Ectodermal cell (in vitro differentiated cells): ENCODE data around the gene CROCC.
A peak's percentile ranks its signal among the peaks of the same experiment; 100 is the strongest.

ENCODE experiments used
- H3K27ac ChIP-seq: 2 replicates; pipeline ENCODE4 v1.7.0; 2013; ENCODE audit warnings: mild to moderate bottlenecking, low read depth, low read length; ENCODE audit not compliant: insufficient read depth, poor library complexity, severe bottlenecking
- H3K27me3 ChIP-seq: 2 replicates; pipeline ENCODE4 v1.7.0; 2013; ENCODE audit warnings: mild to moderate bottlenecking, low read length; ENCODE audit not compliant: insufficient read depth, control insufficient read depth, poor library complexity, severe bottlenecking
- H3K36me3 ChIP-seq: one replicate; pipeline ENCODE4 v1.7.0; 2013; ENCODE audit warnings: low read length; ENCODE audit not compliant: control insufficient read depth, insufficient read depth
- H3K4me1 ChIP-seq: one replicate; pipeline ENCODE4 v1.7.0; 2013; ENCODE audit warnings: low read length; ENCODE audit not compliant: control insufficient read depth, insufficient read depth
- H3K4me3 ChIP-seq: 2 replicates; pipeline ENCODE4 v1.7.0; 2013; ENCODE audit warnings: low read depth, low read length, control low read depth; ENCODE audit not compliant: insufficient read depth
- H3K9me3 ChIP-seq: 2 replicates; pipeline ENCODE4 v1.7.0; 2013; ENCODE audit warnings: mild to moderate bottlenecking, low read length, moderate library complexity; ENCODE audit not compliant: control insufficient read depth
- WGBS, 2 experiments: methylation state at CpG; one replicate each; pipeline ENCODE4 v1.1.7; 2013; ENCODE audit warnings: missing lambda C conversion rate in 2 of 2; 5-methylcytosine and 5-hydroxymethylcytosine counted together

Gene CROCC

GRCh38 chr1:16978567-16979474 lies 57.1 kb downstream of the CROCC start:
- H3K27ac ChIP-seq, result no peak overlapping the region
- H3K36me3 ChIP-seq, result no peaks in the 10 kb centered on the region
- peak overlapping the region; percentile 74 for H3K4me3 ChIP-seq
- H3K9me3 ChIP-seq, result no peaks in the 10 kb centered on the region
- 44 to 46% methylated on average over 20 of the region's 20 CpGs for WGBS, 2 experiments
- H3K4me1 ChIP-seq, result peaks cover 34% of the 10 kb centered on the region
- no peaks in the 10 kb centered on the region for H3K27me3 ChIP-seq

DNA sequence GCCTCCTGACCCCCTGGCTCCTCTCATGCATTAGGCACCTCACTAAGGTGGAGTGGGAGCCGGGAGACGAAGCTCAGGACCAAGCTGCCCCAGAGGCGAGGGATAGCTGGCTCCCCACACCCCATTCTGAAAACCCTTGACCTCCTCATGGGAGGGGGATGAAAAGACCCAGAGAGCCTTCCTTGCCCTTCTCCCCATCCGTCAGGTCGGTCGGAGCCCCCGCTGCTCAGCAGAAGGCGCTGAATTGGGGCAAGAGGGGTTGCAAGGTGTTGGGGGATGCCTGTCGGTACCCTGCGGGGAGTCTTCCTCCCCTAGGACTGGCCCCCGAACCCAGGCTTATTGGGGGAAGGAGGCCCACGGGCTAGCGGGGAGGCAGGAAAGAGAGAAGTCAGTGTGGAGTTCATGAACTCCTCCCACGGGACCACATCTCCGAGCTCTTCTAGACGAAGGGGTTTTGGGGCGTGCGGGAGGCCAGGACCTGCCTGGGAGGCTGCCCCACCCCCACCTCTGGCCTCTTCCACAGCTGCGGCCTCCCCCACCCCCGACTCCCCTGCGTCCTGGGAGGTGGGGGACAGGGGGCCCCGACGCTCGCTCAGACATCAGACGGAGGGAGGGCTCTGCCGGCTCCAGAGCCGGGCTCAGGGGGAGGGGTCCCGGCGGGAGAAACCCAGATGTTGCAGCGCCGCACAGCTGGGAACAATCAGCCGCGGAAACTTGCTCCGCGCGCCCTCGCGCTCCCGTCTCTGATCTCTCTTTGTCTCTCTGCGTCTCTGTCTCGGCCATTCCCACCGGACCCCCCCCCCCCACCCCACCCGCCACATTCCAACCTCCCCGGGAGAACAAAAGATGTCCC lies 58.0 kb downstream of the CROCC start:
- Histone ChIP-seq H3K36me3 (no peaks in the 10 kb centered on the region), H3K9me3 (no peaks in the 10 kb centered on the region), H3K4me1 (peaks cover 34% of the 10 kb centered on the region), H3K27me3 (no peaks in the 10 kb centered on the region), H3K4me3 (peak overlapping the region; percentile 74), H3K27ac (peak overlapping the region; percentile 73)
- 1 to 2% methylated on average over 43 of the region's 44 CpGs for WGBS, 2 experiments

DNA sequence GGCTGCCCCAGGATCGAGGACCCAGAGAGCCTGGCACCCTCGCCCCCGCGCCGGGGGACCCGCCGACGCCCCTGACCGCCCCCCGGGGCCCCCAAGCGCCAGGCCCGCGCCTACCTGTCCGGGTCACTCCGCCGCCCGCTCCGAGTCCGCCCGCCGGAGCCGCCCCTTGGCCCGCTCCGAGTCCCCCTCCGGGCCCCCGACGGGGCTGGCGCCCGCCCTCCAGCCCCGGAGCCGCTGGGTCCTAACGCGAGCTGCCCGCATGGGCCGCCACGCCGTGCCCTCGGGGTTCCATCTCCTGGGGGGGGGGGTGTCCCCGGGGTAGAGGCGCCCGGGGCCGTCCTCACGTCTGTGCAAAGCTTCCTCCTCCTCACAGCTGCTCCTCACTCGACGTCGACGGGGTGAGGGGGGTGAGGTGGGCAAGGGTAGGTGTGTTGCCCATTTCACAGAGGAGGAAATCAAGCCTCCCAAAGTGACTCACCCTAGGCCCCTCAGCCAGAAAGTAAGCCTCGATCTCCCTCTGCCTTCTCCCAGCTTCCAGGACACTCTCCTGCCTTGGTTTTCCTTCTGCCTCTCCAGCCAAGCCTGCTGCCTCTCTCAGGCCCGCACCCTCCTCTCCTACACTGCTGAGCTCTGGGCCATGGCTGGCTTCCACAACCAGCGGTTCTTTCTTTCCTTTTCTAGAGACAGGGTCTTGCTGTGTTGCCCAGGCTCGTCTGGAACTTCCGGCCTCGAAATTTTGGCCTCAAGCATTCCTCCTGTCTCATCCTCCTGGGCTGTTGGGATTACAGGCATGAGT lies 58.9 kb downstream of the CROCC start, which contains the start of gene MFAP2:
MFAP2 (minus strand) TSS at position 148 of the 796 bp plus-strand sequence. CDS start 2,347 bp downstream, outside the sequence.
- Histone ChIP-seq H3K4me1 (peaks cover 34% of the 10 kb centered on the region), H3K4me3 (peak within 1 kb of the TSS; percentile 74), H3K27me3 (no peaks in the 10 kb centered on the region), H3K9me3 (no peaks in the 10 kb centered on the region), H3K36me3 (peaks cover 1% of the 10 kb centered on the region), H3K27ac (peak within 1 kb of the TSS; percentile 73)
- WGBS, 2 experiments, result 9 to 10% methylated on average over 48 to 53 of the region's 53 CpGs

DNA sequence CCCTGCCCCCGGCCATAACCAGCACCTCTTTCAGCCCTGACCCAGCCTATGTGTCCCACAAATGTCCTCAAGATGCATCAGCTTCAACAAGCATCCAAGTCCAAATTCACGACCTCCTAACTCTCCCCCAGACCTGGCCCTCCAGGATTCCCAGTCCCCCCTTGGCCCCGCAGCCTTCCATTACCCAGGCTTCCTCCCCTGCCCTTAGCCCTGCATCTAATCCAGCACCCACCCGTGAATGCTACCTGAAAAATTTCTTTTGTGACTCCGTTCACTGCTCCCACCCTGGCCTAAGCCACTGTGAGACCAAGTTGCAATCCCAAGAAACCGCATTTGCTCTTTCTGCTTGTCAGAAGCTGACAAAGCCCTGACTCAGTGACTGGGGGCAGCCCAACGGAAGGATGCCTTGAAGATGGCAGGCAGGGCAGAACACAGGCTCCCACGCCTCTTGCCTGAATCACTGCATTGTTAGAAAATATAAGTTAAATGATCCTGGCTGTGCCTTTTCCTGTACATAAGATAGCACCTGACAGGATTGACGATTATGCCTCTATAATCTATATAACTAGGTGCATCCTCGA lies 59.6 kb downstream of the CROCC start:
- 78 to 82% methylated on average over 10 of the region's 10 CpGs for WGBS, 2 experiments
- Histone ChIP-seq H3K36me3 (peaks cover 4% of the 10 kb centered on the region), H3K27me3 (no peaks in the 10 kb centered on the region), H3K27ac (no peak overlapping the region), H3K4me1 (peaks cover 34% of the 10 kb centered on the region), H3K9me3 (no peaks in the 10 kb centered on the region), H3K4me3 (no peak overlapping the region)

GRCh38 chr1:16982902-16983301 lies 61.2 kb downstream of the CROCC start:
- Histone ChIP-seq H3K27ac (no peak overlapping the region), H3K9me3 (no peaks in the 10 kb centered on the region), H3K4me3 (no peak overlapping the region), H3K27me3 (no peaks in the 10 kb centered on the region), H3K36me3 (peaks cover 4% of the 10 kb centered on the region), H3K4me1 (peaks cover 31% of the 10 kb centered on the region)
- 76 to 79% methylated on average over 11 of the region's 11 CpGs for WGBS, 2 experiments

DNA sequence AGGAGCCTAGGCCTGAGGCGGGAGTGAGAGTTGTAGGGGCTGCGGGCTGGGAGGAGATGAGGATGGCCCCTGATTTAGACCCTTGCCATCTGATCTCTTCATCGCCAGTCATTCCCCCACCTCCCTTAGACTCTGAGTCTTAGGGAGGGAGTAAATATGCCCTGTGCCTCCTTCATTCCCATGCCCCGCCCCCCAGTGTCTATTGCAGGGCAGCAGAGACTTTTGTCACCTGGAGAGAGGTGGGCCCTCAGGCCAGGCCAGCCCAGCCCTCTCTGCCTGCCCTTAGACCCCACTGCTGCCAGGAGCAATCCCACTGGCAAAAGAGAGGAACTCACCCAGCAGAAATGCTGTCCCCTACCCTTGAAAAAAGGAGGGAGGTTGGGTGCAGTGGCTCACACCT lies 61.9 kb downstream of the CROCC start:
- H3K36me3 ChIP-seq, result peaks cover 4% of the 10 kb centered on the region
- WGBS, 2 experiments, result 86% methylated on average over 4 of the region's 4 CpGs
- H3K27me3 ChIP-seq, result no peaks in the 10 kb centered on the region
- no peak overlapping the region for H3K27ac ChIP-seq
- no peaks in the 10 kb centered on the region for H3K9me3 ChIP-seq
- peaks cover 24% of the 10 kb centered on the region for H3K4me1 ChIP-seq
- H3K4me3 ChIP-seq, result no peak overlapping the region

DNA sequence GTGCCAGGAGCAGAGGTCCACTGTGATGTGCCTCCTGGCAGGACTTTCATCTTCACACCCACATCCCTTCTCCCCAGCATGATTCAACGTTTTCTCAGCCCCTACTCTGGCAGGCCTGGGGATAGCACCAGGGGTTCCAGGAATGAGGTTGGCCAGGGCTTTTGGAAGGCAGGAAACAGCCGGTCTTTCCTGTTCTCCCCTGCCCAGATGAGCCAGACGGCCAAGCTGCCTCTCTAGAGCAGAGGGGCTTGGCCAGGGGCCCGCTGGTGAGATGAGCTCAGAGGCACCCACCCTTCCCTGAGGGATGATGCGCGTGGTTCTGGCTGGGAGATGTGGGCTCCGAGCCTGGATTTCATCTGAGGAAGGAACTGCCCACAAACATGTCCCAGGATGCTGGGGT lies 63.0 kb downstream of the CROCC start:
- no peak overlapping the region for H3K27ac ChIP-seq
- peaks cover 4% of the 10 kb centered on the region for H3K36me3 ChIP-seq
- no peaks in the 10 kb centered on the region for H3K27me3 ChIP-seq
- H3K9me3 ChIP-seq, result no peaks in the 10 kb centered on the region
- peaks cover 17% of the 10 kb centered on the region for H3K4me1 ChIP-seq
- H3K4me3 ChIP-seq, result no peak overlapping the region
- 78 to 84% methylated on average over 7 of the region's 7 CpGs for WGBS, 2 experiments

GRCh38 chr1:16986113-16986512 lies 64.4 kb downstream of the CROCC start:
- no peak overlapping the region for H3K27ac ChIP-seq
- H3K27me3 ChIP-seq, result no peaks in the 10 kb centered on the region
- peaks cover 17% of the 10 kb centered on the region for H3K4me1 ChIP-seq
- WGBS, 2 experiments, result 88 to 90% methylated on average over 19 of the region's 19 CpGs
- no peaks in the 10 kb centered on the region for H3K9me3 ChIP-seq
- peaks cover 4% of the 10 kb centered on the region for H3K36me3 ChIP-seq
- H3K4me3 ChIP-seq, result no peak overlapping the region

DNA sequence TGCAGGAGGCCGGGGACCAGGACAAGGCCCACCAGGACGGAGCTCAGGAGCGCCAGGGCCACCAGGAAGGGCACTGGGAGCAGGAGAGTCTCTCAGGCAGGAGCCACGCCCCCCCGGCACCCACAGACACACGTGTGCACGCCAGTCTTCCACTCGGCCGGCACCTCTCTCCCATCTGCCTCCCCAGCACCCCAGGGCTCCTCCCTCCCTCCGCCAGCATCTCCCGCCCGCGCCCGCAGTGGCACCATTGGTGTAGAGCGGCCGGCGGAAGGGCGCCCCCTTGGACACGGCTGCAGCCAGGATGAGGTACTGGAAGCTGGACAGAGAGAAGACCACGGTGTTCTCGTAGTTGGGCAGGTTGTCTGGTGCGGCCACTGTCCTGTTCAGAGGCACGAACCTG lies 64.8 kb downstream of the CROCC start:
- H3K27ac ChIP-seq, result no peak overlapping the region
- WGBS, 2 experiments, result 84 to 88% methylated on average over 23 of the region's 23 CpGs
- H3K9me3 ChIP-seq, result no peaks in the 10 kb centered on the region
- H3K36me3 ChIP-seq, result peaks cover 4% of the 10 kb centered on the region
- H3K4me1 ChIP-seq, result peaks cover 17% of the 10 kb centered on the region
- no peak overlapping the region for H3K4me3 ChIP-seq
- no peaks in the 10 kb centered on the region for H3K27me3 ChIP-seq
